ENCODE results near the gene NUF2.
A peak's percentile ranks its signal among the peaks of the same experiment; 100 is the strongest.
"Not testable (repeated sequence)": the region's sequence is repeated elsewhere in the genome, so short reads cannot be mapped to it uniquely, and the experiment has no call there.

The NUF2 gene

DNA sequence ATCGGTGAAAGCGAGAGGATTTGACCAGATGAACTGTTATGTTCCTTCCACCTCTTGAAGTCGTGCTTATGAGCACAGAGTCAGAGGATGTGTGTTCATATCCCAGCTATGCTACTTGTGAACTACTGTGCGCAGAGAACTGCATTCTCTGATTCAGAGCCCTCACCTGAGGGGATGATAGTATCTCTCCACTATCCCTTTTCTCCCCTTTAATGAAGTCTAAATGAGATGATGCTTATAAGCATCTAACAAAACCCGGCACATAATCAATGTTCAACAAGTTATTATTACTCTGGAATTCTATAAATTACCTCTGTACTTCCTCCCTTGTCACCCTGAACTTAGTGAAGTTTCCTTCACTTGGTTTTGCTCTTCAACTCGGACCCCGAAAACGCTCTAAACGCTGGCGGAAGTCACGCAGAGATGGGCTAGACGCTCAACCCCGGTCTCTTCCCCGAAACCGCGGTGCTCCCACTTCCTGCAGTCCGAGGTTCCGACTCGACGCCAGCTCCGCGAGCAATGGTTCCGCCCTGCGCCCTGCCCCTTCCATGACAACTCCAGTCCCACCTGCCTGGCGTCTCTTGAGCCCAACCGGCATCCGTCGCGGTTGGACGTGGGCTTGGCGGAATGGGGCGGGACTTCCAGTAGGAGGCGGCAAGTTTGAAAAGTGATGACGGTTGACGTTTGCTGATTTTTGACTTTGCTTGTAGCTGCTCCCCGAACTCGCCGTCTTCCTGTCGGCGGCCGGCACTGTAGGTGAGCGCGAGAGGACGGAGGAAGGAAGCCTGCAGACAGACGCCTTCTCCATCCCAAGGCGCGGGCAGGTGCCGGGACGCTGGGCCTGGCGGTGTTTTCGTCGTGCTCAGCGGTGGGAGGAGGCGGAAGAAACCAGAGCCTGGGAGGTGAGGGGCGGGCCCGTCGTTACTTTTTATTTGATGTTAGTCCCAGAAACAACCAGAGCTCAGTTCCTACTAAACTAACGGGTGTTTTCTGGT, at the start of gene NUF2:
TSS of gene NUF2 (plus strand) at position 644 of the 995 bp plus-strand sequence. CDS start 4,098 bp downstream, outside the sequence.
- DNase-seq = peak; percentile 96

DNA sequence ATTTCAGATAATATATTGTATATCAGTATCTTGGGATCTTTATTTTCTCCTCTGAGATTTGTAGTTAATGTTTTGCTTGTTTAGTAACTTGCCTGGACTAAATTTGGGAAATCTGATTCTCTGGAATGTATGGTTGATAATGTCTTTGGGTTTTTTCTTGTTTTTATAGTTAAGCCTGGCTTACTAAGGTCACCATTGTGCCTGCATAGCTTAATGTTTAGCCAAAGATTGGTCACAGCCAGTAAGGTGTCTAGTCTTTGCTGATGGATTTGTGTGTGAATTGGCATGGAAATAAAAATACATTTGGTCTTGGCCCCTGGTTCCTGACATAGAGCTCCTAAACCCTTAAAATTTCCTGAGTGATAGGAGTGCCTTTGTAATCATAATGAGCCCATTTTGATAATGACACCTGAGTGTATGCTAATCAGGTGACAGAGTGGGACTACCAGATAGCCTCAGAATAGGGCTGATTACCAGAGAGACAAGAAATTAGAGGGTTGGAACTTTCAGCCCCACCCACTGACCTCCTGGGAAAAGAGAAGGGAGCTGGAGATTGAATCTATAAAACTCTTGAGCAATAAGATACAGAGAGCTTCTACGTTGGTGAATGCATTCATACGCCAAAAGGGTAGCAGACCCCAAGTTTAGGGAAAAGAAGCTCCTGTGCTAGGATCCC, 47.9 kb upstream of the NUF2 start:
- DNase-seq = no peak

DNA sequence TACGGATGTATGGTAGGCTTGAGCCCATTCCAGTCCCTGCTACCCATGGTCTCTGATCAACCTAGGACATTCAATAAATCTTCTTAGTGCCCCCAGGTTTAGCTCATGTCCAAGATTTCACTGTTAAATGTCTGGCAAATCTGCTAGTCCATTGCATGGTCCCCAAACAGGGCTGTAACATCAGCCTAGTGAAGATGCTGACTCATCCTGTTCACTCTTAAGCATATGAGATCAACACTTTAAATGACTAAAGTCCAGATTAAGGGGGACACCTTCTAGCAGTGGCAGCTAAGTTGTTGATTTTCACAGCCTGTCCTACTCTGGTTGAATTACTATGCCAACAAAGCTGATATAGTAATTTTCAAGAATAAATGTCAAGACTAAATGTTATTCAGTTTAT, 46.5 kb upstream of the NUF2 start:
- DNase-seq = no peak

DNA sequence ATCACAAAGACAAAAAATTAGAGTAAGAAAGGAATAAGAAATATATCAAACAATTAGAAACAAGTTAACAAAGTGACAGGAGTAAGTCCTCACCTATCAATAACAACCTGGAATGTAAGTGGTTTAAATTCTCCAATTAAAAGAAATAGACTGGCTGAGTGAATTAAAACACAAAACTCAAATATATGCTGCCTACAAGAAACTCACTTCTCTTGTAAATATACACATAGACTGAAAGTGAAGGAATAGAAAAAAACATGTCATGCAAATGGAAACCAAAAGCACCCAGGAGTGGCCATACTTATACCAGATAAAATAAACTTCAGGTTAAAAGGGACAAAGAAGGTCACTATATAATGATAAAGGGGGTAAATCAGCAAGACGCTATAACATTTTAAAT, 43.2 kb upstream of the NUF2 start:
- DNase-seq = no peak

DNA sequence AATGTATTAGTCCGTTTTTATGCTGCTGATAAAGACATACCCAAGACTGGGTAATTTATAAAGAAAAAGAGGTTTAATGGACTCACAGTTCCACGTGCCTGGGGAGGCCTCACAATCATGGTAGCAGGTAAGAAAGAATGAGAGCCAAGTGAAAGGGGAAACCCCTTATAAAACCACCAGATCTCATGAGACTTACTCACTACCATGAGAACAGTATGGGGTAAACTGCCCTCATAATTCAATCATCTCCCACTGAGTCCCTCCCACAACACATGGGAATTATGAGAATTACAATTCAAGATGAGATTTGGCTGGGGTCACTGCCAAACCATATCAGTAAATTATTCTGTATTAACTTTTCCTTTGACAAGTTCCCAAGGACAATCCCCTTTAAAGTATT, 36.9 kb upstream of the NUF2 start:
- DNase-seq = not testable (repeated sequence)

DNA sequence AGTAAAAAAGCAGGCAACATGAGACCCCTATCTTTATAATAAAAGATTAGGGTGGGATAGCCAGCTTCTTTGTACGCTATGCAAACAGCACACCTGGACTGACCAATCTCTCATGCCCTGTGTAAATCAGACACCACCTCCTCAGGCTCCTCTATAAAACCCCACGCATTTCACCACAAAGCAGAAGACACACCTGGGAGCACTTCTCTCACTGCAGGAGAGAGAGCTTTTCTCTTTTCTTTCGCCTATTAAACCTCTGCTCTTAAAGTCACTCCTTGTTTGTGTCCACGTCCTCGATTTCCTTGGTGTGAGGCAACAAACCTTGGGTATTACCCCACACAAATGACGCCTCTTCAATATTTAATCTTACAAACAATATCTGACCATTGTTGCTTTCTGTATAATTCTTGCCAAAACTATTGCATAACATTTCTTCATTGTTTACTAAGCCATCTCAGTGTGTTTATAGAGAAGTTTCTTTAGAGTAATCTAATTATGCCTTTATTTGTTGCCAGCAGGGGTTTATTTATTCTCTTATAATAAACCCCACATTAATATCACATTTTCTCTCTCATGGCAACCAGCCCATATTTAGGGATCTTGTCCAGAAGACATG, 31.6 kb upstream of the NUF2 start:
- DNase-seq = no peak

DNA sequence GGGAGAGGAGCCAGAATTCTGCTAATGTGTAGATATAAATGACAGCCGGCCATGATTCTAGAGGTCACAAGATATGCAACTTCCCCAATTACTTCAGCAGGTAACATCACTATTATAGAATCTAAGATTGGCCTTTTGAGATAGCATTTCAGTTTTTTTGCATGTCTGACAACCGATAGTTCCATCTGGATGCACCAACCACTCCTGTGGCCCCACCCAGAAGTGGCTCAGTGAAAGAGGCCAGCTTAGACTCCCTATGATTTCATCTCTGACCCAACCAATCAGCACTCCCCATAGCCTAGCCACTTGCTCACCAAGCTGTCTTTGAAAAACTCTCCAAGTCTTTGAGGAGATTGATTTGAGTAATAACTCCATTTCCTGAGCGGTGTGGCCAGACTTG, 30.3 kb upstream of the NUF2 start:
- no peak for DNase-seq

DNA sequence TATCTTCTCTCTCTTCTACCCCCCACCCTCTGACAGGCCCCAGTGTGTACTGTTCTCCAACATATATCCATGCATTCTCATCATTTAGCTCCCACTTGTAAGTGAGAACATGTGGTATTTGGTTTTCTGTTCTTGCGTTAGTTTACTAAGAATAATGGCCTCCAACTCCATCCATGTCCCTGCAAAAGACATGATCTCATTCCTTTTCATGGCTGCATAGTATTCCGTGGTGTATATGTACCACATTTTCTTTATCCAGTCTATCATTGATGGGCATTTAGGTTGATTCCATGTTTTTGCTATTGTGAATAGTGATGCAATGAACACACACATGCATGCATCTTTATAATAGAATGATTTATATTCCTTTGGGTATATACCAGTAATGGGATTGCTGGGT, 29.6 kb upstream of the NUF2 start:
- not testable (repeated sequence) for DNase-seq

DNA sequence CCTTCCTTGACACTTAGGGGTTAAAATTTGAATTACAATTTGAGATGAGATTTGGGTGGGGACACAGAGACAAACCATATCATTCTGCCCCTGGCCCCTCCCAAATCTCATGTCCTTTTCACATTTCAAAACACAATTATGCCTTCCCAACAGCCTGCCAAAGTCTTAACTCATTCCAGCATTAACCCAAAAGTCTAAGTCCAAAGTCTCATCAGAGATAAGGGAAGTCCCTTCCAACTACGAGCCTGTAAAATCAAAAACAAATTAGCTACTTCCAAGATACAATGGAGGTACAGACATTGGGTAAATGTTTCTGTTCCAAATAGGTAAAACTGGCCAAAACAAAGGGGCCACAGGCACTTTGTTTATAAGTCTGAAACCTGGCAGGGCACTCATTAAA, 28.3 kb upstream of the NUF2 start:
- not testable (repeated sequence) for DNase-seq

DNA sequence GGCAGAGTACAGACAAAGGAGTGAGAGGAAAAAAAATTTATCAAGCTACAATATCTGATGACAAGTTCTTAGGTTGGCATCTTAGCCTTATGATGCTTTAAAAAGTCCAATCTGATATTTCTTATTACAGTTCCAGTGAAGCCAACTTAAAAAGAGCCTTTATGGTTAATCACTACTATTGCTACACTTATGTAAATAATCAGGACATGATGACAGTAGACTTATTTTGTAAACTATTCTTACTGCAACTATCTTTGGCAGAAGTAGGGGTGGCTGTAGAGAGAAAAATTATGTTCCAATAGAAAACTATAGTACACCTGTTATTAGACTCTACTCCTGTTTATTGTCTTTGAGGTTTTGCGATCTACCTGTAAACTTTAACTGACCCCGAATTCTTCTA, 25.8 kb upstream of the NUF2 start:
- DNase-seq = no peak

DNA sequence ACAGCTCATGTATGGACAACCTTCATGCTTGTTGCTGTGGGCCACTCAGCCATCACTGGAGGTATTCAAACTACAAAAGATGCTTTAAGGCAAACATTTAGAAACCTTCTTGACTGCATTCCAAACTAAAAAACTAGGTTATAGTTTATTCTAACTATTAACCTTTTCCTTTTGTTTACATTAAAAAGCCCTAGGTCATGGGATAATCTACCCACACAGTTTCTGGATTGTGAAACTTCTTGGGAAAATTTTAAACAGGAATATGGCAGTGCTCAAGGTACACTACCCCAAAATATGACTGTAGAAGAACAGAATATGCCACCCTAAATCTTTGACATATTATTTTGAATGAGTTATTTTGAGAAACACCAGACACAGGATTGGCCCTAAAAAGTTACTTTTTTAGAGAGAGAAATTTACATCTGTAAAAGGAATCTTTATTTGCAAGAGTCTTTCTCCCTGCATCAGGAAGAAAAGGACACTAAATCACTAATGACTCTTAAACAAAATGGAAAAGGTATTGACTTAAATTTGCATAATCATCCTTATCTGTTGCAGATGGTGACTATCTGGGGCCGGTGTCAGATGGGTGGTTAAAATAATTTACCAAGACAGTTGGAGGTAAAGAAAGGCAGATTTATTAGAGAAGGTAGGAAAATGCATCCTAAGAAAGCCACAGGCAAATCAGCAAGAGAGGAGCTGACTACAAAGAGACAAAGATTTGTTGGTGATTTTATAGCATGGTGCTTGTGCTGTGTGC, 25.1 kb upstream of the NUF2 start:
- no peak for DNase-seq

DNA sequence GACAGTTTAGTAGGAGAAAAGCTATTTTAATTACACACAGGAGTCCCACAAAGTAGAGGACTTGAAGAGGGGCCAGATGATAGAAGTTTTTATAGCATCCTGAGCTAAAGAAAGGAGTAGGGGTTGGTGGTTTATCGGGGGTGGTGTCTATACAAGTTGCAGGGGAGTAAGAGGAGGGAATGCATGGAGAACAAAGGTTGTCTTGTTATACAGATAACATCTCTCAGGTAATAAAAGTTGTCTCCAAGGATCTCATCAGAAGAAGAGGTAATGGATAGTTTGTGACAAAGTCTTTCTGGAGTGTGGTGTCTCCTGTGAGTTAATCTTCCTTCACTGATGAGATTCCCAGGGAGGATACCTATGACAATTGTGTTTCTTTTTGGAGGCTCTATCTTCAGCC, 23.4 kb upstream of the NUF2 start:
- no peak for DNase-seq

DNA sequence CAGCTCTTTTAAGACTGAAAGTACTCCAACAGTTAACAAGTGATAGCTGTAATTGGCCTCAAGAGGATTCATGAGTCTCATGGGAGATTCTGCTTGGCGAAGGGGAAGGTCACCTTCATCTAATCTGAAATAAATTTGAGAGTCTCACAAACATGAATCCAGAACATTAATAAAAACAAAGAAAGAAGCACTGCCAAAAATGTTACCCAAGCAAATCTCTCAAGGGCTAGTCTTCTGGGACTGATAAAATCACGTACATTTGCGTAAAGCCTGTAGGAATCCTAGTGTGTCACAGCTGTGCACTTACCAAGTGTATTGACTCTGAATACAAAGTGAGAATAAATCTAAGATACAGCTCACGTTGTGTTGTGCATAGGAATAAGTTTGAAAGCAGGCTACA, 21.2 kb upstream of the NUF2 start:
- DNase-seq = no peak

DNA sequence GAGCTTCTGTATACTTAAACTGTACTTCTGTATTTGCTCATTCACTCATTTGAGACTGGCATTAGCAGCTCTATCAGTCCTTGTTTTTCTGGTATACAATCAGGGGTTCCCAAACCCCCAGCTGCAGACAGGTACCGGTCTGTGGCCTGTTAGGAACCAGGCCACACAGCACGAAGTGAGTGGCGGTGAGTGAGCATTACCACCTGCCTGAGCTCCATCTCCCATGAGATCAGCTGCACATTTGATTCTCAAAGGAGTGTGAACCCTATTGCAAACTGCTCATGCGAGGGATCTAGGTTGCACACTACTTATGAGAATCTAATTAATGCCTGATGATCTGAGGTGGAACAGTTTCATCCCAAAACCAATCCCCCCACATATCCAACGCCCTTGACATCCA, 18.2 kb upstream of the NUF2 start:
- DNase-seq = no peak

DNA sequence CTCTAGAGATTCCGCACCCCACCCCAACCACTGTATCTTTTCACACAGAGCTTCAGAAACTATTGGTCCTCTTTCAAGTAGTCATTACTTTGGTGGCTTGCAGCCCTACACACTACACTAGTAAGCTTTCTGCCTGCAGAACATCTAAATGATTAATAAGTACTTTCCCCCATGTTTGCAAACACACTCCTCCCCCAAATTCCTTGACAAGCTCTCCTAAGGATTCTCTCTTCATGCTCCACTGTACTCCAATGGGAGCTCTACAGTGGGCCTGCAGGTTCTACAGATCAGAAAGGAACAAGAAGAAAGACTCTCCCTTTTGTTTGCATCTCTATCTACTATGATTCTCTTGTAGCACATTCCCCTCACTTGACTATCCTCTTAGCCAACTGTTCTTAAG, 16.3 kb upstream of the NUF2 start:
- no peak for DNase-seq

DNA sequence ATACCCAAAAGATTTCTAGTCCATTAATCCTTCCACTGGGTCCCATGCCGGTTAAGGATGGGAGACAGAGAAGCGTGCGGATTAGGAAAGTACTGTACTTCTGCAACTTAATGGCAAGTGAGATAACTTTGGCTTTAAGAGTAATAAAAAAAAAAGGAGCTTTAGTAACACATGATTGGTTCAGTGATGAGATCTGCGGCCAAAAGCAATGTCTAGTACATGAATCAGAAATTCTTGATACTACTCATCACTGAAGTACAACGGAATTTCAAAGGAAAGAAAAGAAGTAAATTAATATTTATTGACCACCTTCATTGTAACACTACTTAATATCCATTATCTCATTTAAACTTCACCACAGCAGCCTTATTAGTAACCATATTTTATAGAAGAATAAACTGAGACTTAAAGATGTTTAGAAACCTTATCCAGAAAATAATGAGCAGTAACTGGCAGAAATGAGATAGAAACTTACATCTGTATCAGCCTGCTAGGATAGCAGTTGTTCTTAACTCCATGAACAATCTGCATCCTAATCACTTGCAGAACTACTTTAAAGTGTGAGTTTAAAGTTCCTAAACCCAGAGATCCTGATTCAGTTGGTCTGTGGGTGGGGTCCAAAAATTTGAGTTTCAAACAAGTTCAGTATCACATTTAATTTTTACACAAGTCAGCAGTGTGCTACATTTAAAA, 14.1 kb upstream of the NUF2 start:
- no peak for DNase-seq

DNA sequence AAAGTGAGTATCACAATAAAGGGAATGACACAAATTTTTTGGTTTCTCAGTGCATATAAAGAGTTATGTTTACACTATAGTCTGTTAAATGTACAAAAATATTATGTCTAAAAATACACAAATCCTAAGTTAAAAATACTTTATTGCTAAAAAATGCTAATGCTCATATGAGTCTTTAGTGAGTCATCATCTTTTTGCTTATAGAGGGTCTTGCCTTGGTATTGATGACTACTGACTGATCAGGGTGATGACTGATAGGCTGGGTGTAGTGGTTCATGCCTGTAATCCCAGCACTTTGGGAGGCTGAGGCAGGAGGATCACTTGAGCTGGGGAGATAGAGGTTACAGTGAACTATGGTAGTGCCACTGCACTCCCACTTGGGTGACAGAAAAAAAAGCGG, 12.9 kb upstream of the NUF2 start:
- DNase-seq = no peak

DNA sequence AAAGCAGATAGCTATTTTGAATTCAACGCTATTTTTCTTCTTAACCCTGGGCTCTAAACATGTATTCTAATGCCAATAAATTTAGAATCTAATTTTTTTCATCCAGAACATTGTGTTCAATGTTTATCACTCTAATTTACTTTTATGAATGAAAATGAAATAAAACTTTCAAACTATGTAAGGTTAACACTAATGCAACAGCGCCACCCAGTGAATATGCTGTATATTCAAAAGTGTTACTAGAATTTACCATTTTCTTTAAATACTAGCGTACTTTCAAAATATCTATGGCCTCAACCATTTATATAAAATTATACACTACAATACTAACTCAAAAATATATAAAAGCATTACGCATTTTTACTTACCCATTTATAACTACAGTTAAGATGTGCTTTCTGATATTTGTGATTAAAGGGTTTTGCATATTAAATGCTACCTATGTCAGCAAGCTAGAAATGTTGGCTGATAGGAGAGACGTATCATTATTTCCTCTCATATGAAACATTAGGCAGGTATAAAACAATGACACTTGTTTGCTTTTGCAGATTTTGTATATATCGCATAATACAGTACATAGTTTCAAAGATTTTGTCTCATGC, 5.9 kb upstream of the NUF2 start:
- no peak for DNase-seq

DNA sequence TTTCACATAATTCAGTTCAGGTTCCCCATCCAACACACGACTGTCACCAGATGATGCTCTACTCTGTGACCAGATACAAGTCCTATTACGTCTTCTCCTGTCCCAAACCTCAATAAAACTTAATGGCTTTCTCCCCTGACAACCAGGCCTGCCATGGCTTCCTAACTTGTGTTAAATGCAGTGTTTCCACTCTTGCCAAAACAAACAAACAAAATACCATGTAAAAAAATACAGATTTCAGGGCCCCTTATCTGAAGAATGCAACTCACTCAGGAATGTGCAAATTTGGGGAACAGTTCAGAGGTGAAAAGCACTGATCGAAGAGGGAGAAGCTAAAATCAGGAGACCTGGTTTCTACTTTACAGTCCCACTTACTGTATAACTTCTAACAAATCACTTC, 863 bp upstream of the NUF2 start:
- DNase-seq = no peak

DNA sequence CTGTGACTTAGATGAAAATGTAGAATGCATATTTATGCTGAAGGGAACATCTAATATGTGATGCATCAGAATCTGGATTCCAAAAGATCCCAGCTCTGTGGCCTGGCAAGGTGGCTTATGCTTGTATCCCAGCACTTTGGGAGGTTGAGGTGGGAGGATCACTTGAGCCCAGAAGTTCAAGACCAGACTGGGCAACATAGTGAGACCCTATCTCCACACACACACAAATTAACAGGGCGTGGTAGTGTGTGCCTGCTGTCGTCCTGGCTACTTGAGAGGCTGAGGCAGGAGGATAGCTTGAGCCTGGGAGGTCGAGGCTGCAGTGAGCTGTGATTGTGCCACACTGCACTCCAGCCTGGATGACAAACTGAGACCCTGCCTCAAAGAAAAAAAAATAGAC, 1.6 kb downstream of the NUF2 start:
- DNase-seq = not testable (repeated sequence)

DNA sequence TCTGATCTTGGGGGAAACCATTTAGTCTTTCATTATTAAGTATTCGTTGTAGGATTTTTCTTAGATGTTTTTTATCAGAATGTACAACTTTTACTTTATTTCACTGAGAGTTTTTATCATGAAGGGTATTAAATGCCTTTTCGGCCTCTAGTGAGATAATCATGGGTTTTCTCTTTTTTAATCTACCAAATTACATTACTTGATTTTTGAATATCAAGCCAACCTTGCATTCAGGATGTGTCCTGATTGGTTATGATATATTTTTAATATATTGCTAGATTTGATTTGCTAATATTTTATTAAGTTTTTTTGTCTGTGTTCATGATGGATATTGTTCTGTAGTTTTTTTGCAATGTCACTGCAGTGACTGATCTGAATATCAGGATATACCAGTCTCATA, 9.4 kb downstream of the NUF2 start:
- no peak for DNase-seq

DNA sequence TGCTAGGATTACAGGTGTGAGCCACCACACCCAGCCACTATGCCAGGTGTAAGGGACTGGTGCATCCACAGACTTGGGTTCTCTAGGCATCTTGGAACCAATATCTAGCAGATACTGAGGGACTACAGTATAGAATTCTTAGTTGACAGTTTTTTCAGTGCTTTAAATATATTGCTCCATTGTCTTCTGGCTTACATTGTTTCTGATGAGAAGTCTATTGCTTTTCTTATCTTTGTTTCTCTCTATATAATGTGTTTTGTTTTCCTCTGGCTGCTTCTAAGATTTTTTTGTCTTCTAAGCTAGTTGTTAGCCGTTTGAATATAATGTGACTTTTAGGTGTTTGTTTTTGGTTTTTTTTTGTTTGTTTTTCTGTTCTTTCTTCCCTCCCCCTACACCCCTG, 13.5 kb downstream of the NUF2 start:
- no peak for DNase-seq
